ENCODE results near the gene SNN.

DNA sequence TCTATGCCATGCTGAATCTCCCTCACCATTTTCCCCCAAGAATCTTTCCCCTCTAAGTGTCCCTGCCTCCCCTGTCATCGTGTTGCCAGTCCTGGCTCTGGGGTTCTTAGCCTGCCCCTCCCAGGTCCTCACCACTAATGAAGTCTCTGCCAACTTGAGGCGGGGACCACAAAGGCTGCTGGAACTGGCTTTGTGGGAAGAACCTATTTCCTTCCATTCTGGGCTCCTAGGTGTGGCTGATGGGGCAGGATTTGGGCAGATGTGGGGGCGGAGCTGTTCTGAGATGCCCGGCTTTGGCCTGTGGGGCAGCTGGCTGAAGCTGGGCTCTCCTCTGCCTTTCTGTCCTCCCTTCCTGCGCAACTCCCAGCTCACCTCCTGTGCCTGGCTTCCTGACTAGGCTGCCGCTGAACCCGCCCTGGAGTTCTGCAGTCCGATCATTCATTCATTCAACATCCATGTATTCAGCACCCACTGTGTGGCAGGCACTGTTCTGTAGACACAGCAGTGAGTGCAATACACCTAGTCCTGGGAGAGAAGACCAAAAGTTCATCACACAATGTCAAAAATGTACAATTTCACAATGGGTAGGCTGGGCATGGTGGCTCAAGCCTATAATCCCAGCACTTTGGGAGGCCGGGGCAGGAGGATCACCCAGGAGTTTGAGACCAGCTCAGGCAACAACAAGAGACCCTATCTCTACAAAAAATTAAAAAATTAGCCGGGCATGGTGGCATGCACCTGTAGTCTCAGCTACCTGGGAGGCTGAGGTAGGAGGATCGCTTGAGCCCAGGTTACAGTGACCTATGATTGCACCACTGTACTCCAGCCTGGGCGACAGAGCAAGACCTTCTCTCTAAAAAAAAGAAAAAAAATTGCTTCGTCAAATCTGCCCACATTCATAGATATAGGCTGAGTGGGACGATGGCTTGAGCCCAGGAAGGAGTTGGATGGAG, 1.9 kb upstream of the SNN start:
- TF ChIP-seq CTCF (IDR thresholded peaks at IDR 0.05; ENCODE audit: insufficient read depth, low read length) (no peak), POLR2AphosphoS5 (IDR thresholded peaks at IDR 0.05; ENCODE audit: low read depth) (no peak)
